ENCODE results near the gene EGFR.

Gene EGFR

GRCh38 chr7:55241958-55242357, 223.1 kb downstream of the EGFR start:
- H3F3A ChIP-seq (ENCODE audit: insufficient read depth) = no peaks in the 10 kb centered on the region

GRCh38 chr7:55242613-55243012, 223.8 kb downstream of the EGFR start:
- H3K36me3 ChIP-seq (ENCODE audit: low read length) = no peaks in the 10 kb centered on the region
- H3K27me3 ChIP-seq (ENCODE audit: low read length) = 0 out of 2 replicates have a peak, but pooled peaks cover 3% of the 10 kb centered on the region
- TF ChIP-seq EZH2phosphoT487 (conservative IDR thresholded peaks at IDR 0.05; ENCODE audit: low read length) (no peak), CTCF (IDR thresholded peaks at IDR 0.05; ENCODE audit: insufficient read depth, low read length, poor library complexity, severe bottlenecking) (no peak)
- no peaks in the 10 kb centered on the region for H3K79me2 ChIP-seq (ENCODE audit: insufficient read depth, low read length)
- H3K9ac ChIP-seq (ENCODE audit: low read length) = no peak overlapping the region
- no peaks in the 10 kb centered on the region for H3F3A ChIP-seq (ENCODE audit: insufficient read depth)
- H3K4me2 ChIP-seq (ENCODE audit: low read depth, low read length, poor library complexity, severe bottlenecking) = no peak overlapping the region
- no peak overlapping the region for H3K27ac ChIP-seq (ENCODE audit: low read depth, low read length)
- H3K9me2 ChIP-seq (replicated peaks; ENCODE audit: insufficient read depth, low read length) = no peaks in the 10 kb centered on the region
- no peaks in the 10 kb centered on the region for H3K9me3 ChIP-seq (ENCODE audit: insufficient read depth, low read length)
- no peaks in the 10 kb centered on the region for H4K20me1 ChIP-seq (ENCODE audit: low read depth, low read length)
- no peak overlapping the region for H2AFZ ChIP-seq (ENCODE audit: low read depth, low read length, severe bottlenecking)
- no peak overlapping the region for H3K4me3 ChIP-seq (ENCODE audit: insufficient read depth, low read length, poor library complexity, severe bottlenecking)

More at GRCh38 chr7:55241958-55242357, 223.1 kb downstream of the EGFR start:
- no peaks in the 10 kb centered on the region for H3K9me2 ChIP-seq (replicated peaks; ENCODE audit: insufficient read depth, low read length)
- H3K4me2 ChIP-seq (ENCODE audit: low read depth, low read length, poor library complexity, severe bottlenecking) = no peak overlapping the region
- 0 out of 2 replicates have a peak, but pooled peaks cover 3% of the 10 kb centered on the region for H3K27me3 ChIP-seq (ENCODE audit: low read length)
- H3K4me3 ChIP-seq (ENCODE audit: insufficient read depth, low read length, poor library complexity, severe bottlenecking) = no peak overlapping the region
- no peaks in the 10 kb centered on the region for H3K9me3 ChIP-seq (ENCODE audit: insufficient read depth, low read length)
- no peak overlapping the region for H2AFZ ChIP-seq (ENCODE audit: low read depth, low read length, severe bottlenecking)
- no peaks in the 10 kb centered on the region for H3K79me2 ChIP-seq (ENCODE audit: insufficient read depth, low read length)
- no peak overlapping the region for H3K9ac ChIP-seq (ENCODE audit: low read length)
- no peaks in the 10 kb centered on the region for H3K36me3 ChIP-seq (ENCODE audit: low read length)
- H4K20me1 ChIP-seq (ENCODE audit: low read depth, low read length) = no peaks in the 10 kb centered on the region
- TF ChIP-seq EZH2phosphoT487 (conservative IDR thresholded peaks at IDR 0.05; ENCODE audit: low read length) (no peak), CTCF (IDR thresholded peaks at IDR 0.05; ENCODE audit: insufficient read depth, low read length, poor library complexity, severe bottlenecking) (no peak)
- no peak overlapping the region for H3K27ac ChIP-seq (ENCODE audit: low read depth, low read length)

GRCh38 chr7:55244006-55244745, 225.4 kb downstream of the EGFR start:
- no peak overlapping the region for H3K9ac ChIP-seq (ENCODE audit: low read length)
- H3K4me2 ChIP-seq (ENCODE audit: low read depth, low read length, poor library complexity, severe bottlenecking) = no peak overlapping the region
- no peaks in the 10 kb centered on the region for H3K9me3 ChIP-seq (ENCODE audit: insufficient read depth, low read length)
- H2AFZ ChIP-seq (ENCODE audit: low read depth, low read length, severe bottlenecking) = no peak overlapping the region
- H3K9me2 ChIP-seq (replicated peaks; ENCODE audit: insufficient read depth, low read length) = no peaks in the 10 kb centered on the region
- no peaks in the 10 kb centered on the region for H3F3A ChIP-seq (ENCODE audit: insufficient read depth)
- 0 out of 2 replicates have a peak, but pooled peaks cover 3% of the 10 kb centered on the region for H3K27me3 ChIP-seq (ENCODE audit: low read length)
- H4K20me1 ChIP-seq (ENCODE audit: low read depth, low read length) = no peaks in the 10 kb centered on the region
- no peaks in the 10 kb centered on the region for H3K79me2 ChIP-seq (ENCODE audit: insufficient read depth, low read length)
- TF ChIP-seq EZH2phosphoT487 (conservative IDR thresholded peaks at IDR 0.05; ENCODE audit: low read length) = no peak
- no peak overlapping the region for H3K4me3 ChIP-seq (ENCODE audit: insufficient read depth, low read length, poor library complexity, severe bottlenecking)
- no peak overlapping the region for H3K27ac ChIP-seq (ENCODE audit: low read depth, low read length)
- no peaks in the 10 kb centered on the region for H3K36me3 ChIP-seq (ENCODE audit: low read length)

GRCh38 chr7:55245271-55245723, 226.5 kb downstream of the EGFR start:
- H3K79me2 ChIP-seq (ENCODE audit: insufficient read depth, low read length) = no peaks in the 10 kb centered on the region
- H3K9ac ChIP-seq (ENCODE audit: low read length) = no peak overlapping the region
- H3K36me3 ChIP-seq (ENCODE audit: low read length) = no peaks in the 10 kb centered on the region
- no peak overlapping the region for H3K4me2 ChIP-seq (ENCODE audit: low read depth, low read length, poor library complexity, severe bottlenecking)
- TF ChIP-seq CTCF (IDR thresholded peaks at IDR 0.05; ENCODE audit: insufficient read depth, low read length, poor library complexity, severe bottlenecking) (no peak), EZH2phosphoT487 (conservative IDR thresholded peaks at IDR 0.05; ENCODE audit: low read length) (no peak)
- no peak overlapping the region for H3K4me3 ChIP-seq (ENCODE audit: insufficient read depth, low read length, poor library complexity, severe bottlenecking)
- H3K9me3 ChIP-seq (ENCODE audit: insufficient read depth, low read length) = no peaks in the 10 kb centered on the region
- H2AFZ ChIP-seq (ENCODE audit: low read depth, low read length, severe bottlenecking) = no peak overlapping the region
- no peaks in the 10 kb centered on the region for H4K20me1 ChIP-seq (ENCODE audit: low read depth, low read length)
- no peaks in the 10 kb centered on the region for H3K27me3 ChIP-seq (ENCODE audit: low read length)
- no peaks in the 10 kb centered on the region for H3F3A ChIP-seq (ENCODE audit: insufficient read depth)
- H3K27ac ChIP-seq (ENCODE audit: low read depth, low read length) = no peak overlapping the region
- no peaks in the 10 kb centered on the region for H3K9me2 ChIP-seq (replicated peaks; ENCODE audit: insufficient read depth, low read length)
